ENCODE results near the gene LILRB3.
"Not testable (repeated sequence)": the region's sequence is repeated elsewhere in the genome, so short reads cannot be mapped to it uniquely, and the experiment has no call there.

LILRB3 gene

GRCh38 chr19:54218960-54219661 lies 3.7 kb downstream of the LILRB3 start:
- no peak overlapping the region for H3K4me3 ChIP-seq (ENCODE audit: low read length)
- DNase-seq (ENCODE audit: low read depth) = no peak
- TF ChIP-seq, protein P1, sequence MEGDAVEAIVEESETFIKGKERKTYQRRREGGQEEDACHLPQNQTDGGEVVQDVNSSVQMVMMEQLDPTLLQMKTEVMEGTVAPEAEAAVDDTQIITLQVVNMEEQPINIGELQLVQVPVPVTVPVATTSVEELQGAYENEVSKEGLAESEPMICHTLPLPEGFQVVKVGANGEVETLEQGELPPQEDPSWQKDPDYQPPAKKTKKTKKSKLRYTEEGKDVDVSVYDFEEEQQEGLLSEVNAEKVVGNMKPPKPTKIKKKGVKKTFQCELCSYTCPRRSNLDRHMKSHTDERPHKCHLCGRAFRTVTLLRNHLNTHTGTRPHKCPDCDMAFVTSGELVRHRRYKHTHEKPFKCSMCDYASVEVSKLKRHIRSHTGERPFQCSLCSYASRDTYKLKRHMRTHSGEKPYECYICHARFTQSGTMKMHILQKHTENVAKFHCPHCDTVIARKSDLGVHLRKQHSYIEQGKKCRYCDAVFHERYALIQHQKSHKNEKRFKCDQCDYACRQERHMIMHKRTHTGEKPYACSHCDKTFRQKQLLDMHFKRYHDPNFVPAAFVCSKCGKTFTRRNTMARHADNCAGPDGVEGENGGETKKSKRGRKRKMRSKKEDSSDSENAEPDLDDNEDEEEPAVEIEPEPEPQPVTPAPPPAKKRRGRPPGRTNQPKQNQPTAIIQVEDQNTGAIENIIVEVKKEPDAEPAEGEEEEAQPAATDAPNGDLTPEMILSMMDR (IDR thresholded peaks at IDR 0.05; ENCODE audit: insufficient read depth, low read depth, low read length, missing control alignments) = no peak

DNA sequence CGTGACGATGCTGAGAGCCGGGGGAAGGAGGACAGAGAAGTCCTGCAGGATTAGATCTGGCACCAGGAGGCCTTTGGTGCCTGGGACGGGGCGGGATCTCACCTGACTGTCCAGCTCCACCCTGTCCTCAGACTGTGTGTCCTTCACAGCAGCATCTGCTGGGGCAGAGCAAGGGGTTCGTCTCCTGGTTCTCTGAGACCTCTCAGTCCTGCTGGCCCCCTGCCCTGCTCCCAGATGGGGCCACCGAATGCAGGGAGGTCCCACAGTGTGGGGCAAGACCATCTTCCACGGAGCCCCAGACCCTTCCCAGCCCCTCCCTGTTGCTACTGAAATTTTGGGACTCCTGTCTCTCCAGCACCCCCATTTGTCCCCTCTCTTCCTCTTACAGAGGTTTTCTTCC lies 4.5 kb downstream of the LILRB3 start:
- H3K4me3 ChIP-seq (ENCODE audit: low read length) = no peak overlapping the region
- TF ChIP-seq, protein P1 (IDR thresholded peaks at IDR 0.05; ENCODE audit: insufficient read depth, low read depth, low read length, missing control alignments) = no peak
- no peak for DNase-seq (ENCODE audit: low read depth)

DNA sequence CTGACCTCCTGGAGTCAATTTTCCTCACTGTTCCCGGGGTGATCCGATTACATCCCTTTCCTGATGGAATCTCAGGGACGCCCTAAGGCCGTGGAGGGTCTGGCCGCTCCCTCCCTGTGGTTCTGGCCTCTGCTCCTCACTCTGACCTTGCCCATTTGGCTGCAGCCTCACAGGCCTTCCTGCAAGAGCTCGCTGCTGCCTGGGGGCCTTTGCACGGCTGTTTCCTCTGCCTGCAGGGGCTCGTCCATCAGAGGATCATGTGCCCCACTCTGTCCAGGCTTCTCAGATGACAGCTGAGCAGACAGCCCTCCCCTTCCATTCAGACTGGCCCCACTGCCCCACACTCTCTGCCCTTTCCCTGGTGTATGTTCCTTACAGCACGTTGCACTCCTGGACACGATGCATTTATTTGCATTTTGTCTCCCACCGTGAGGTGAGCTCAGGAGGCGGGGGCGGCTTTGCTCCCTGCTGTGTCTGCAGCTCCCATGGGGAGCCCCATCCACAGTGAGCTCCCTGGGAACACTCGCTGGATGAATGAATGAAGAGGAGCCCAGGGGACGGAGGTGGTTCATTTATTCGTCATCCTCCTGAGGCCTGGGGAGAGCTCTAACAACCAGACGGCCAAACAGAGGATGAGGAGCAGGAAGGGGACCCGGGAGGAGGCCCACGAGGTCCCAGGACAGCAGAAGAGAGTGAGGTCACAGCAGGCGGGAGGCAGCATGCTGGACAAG lies 5.1 kb downstream of the LILRB3 start:
- H3K4me3 ChIP-seq (ENCODE audit: low read length); DNase-seq (ENCODE audit: low read depth): not testable (repeated sequence)

DNA sequence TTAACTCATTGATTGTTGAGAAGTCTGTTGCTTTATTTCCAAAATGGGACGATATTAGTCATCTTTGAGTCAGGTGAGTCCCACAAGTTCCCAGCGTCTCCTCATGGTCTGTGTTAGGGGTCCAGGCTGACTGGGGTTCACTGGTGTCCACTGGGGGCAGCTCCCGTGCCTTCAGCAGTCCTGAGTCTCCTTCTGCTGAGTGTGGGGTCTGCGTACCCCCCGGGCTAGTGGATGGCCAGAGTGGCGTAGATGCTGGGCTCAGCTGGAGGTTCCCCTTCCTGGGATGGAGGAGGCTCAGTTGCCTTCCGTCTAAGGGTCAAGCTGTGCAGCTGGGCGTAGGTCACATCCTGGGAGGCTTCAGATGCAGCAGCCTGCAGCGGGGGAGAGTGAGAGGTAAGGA lies 5.9 kb downstream of the LILRB3 start:
- no peak for DNase-seq (ENCODE audit: low read depth)
- TF ChIP-seq, protein P1 (IDR thresholded peaks at IDR 0.05; ENCODE audit: insufficient read depth, low read depth, low read length, missing control alignments) = no peak
- H3K4me3 ChIP-seq (ENCODE audit: low read length) = no peak overlapping the region

GRCh38 chr19:54214734-54215133 lies 8.1 kb downstream of the LILRB3 start:
- not testable (repeated sequence) for DNase-seq (ENCODE audit: low read depth)

DNA sequence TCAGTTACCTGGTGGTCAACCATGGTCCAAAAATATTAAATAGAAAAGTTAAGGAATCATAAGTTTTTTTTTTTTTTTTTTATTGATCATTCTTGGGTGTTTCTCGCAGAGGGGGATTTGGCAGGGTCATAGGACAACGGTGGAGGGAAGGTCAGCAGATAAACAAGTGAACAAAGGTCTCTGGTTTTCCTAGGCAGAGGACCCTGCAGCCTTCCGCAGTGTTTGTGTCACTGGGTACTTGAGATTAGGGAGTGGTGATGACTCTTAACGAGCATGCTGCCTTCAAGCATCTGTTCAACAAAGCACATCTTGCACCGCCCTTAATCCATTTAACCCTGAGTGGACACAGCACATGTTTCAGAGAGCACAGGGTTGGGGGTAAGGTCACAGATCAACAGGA lies 8.6 kb downstream of the LILRB3 start:
- not testable (repeated sequence) for H3K4me3 ChIP-seq (ENCODE audit: low read length); DNase-seq (ENCODE audit: low read depth)

More at GRCh38 chr19:54214734-54215133, 8.1 kb downstream of the LILRB3 start:
- not testable (repeated sequence) for H3K4me3 ChIP-seq (ENCODE audit: low read length)

GRCh38 chr19:54211235-54211634 lies 11.6 kb downstream of the LILRB3 start:
- no peak overlapping the region for H3K4me3 ChIP-seq (ENCODE audit: low read length)
- no peak for DNase-seq (ENCODE audit: low read depth)
- TF ChIP-seq, protein P1 (IDR thresholded peaks at IDR 0.05; ENCODE audit: insufficient read depth, low read depth, low read length, missing control alignments) = no peak

DNA sequence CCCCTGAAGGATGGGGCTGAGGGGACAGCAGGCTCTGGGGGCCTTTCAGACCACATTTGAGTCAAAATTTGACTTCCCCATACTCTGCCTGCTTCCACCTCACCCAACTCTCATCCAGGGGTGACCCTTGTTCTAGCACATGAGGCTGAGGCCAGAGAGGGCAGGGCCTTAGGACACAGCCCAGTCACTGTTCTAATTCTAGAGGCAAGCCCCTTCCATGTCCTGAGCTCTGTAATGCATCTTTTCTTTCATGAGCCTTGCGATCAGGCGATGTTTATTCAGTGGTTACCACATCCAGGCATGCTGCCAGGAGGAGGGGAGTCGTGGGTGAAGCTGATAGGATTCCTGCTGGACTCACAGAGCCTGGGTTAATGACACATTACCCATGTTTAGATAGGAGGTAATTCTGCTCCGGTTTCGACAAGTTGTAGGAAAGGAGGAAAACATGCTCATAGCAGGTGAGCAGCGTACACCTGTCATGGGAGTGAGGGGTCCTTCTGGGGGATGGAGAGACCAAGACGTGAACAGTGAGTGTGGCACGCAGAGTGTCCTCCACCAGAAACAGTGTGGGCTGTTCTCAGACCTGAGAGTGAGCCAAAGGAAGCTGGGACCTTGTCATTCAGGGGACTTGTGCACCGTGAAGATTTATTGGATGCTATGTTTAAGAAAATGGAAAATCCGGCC lies 12.9 kb downstream of the LILRB3 start:
- H3K4me3 ChIP-seq (ENCODE audit: low read length) = no peak overlapping the region
- TF ChIP-seq, protein P1 (IDR thresholded peaks at IDR 0.05; ENCODE audit: insufficient read depth, low read depth, low read length, missing control alignments) = no peak
- peak; percentile 96 for DNase-seq (ENCODE audit: low read depth)
